MM.1S (cell line): ENCODE data around the gene LAMC1.

ENCODE experiments used
- DNase-seq: peaks from one replicate; pipeline ENCODE4 v3.0.0-alpha.2; 2015
- H2AFZ ChIP-seq: fragments of 300-600 bp; sonication (generic); 2 replicates; pipeline ENCODE4 v1.6.0; 2016; ENCODE audit warnings: antibody characterized with exemption, low read length
- H3F3A ChIP-seq: fragments of 300-600 bp; sonication (generic); 2 replicates; pipeline ENCODE4 v1.6.1; 2016; ENCODE audit warnings: mild to moderate bottlenecking, antibody characterized with exemption, low read length, moderate library complexity, mixed read lengths; ENCODE audit not compliant: insufficient read depth
- H3K27ac ChIP-seq: fragments of 300-600 bp; sonication (generic); 2 replicates; pipeline ENCODE4 v1.5.1; 2016; ENCODE audit warnings: mild to moderate bottlenecking, low read length
- H3K27me3 ChIP-seq: fragments of 300-600 bp; sonication (generic); replicated peaks from 2 replicates; pipeline ENCODE4 v1.6.0; 2016; ENCODE audit warnings: low read length; ENCODE audit not compliant: insufficient read depth
- H3K36me3 ChIP-seq: fragments of 300-600 bp; sonication (generic); replicated peaks from 2 replicates; pipeline ENCODE4 v1.6.1; 2016; ENCODE audit warnings: mild to moderate bottlenecking, low read length, mixed read lengths; ENCODE audit not compliant: insufficient read depth
- H3K4me1 ChIP-seq: fragments of 300-600 bp; sonication (generic); 2 replicates; pipeline ENCODE4 v1.6.1; 2016; ENCODE audit warnings: low read length, mixed read lengths
- H3K4me2 ChIP-seq: fragments of 300-600 bp; sonication (generic); 2 replicates; pipeline ENCODE4 v1.6.0; 2016; ENCODE audit warnings: low read depth, low read length
- H3K4me3 ChIP-seq: fragments of 300-600 bp; sonication (generic); 2 replicates; pipeline ENCODE4 v1.5.1; 2016; ENCODE audit warnings: low read length, mixed read lengths
- H3K79me2 ChIP-seq: fragments of 300-600 bp; sonication (generic); 2 replicates; pipeline ENCODE4 v1.6.1; 2016; ENCODE audit warnings: mixed run types, low read length, mixed read lengths
- H3K9ac ChIP-seq: fragments of 300-600 bp; sonication (generic); 2 replicates; pipeline ENCODE4 v1.6.1; 2016; ENCODE audit warnings: low read length, mixed read lengths
- H3K9me2 ChIP-seq: fragments of 300-600 bp; sonication (generic); replicated peaks from 2 replicates; pipeline ENCODE4 v1.6.1; 2016; ENCODE audit warnings: mild to moderate bottlenecking, low read length, mixed read lengths; ENCODE audit not compliant: insufficient read depth
- H3K9me3 ChIP-seq: fragments of 300-600 bp; sonication (generic); replicated peaks from 2 replicates; pipeline ENCODE4 v1.6.1; 2016; ENCODE audit warnings: mild to moderate bottlenecking, low read length, mixed read lengths; ENCODE audit not compliant: insufficient read depth
- H4K20me1 ChIP-seq: fragments of 300-600 bp; sonication (generic); 2 replicates; pipeline ENCODE4 v1.6.1; 2016; ENCODE audit warnings: mild to moderate bottlenecking, low read length, moderate library complexity, mixed read lengths; ENCODE audit not compliant: insufficient read depth
- EZH2 ChIP-seq: fragments of 300-600 bp; sonication (generic); optimal IDR thresholded peaks from 2 replicates; pipeline ENCODE3; 2017; ENCODE audit warnings: low read depth, mild to moderate bottlenecking, antibody characterized with exemption, low read length, mixed read lengths
- EZH2phosphoT487 ChIP-seq: fragments of 300-600 bp; sonication (generic); IDR thresholded peaks from 2 replicates; pipeline ENCODE4 v1.6.1; 2018; ENCODE audit warnings: antibody characterized with exemption, low read length
- TF ChIP-seq, protein P1 (sequence below): fragments of 300-600 bp; sonication (generic); IDR thresholded peaks from 2 replicates; pipeline ENCODE4 v1.5.1; 2016; ENCODE audit warnings: antibody characterized with exemption, low read length, mixed read lengths

Gene LAMC1

DNA sequence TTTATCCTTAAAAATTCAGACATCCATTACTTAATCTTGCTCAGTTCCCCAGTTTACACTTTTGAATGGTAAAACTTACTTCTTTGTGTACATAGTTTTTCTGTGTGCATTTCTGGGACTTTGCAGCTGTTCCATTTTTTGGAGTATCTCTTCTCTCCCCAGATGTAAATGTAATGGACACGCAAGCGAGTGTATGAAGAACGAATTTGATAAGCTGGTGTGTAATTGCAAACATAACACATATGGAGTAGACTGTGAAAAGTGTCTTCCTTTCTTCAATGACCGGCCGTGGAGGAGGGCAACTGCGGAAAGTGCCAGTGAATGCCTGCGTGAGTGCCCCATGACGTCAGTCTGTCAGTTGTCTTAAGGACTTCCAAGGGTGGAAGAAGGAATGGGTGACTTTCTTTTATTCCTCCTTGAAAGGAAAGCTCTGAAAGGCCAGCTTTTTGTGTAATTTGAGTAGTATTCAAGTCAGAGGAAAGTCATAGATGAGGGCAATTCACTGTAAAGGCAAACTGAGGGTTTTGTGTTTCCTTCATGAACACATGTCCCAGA lies 87.2 kb downstream of the LAMC1 start:
- H3K9ac ChIP-seq = no peak overlapping the region
- no peaks in the 10 kb centered on the region for H3K4me1 ChIP-seq
- no peaks in the 10 kb centered on the region for H3K9me2 ChIP-seq
- no peak overlapping the region for H3K27ac ChIP-seq
- H4K20me1 ChIP-seq = no peaks in the 10 kb centered on the region
- no peak overlapping the region for H3K4me3 ChIP-seq
- H3F3A ChIP-seq = no peaks in the 10 kb centered on the region
- no peak for DNase-seq
- H3K36me3 ChIP-seq = no peaks in the 10 kb centered on the region
- H3K4me2 ChIP-seq = no peak overlapping the region
- H3K27me3 ChIP-seq = no peaks in the 10 kb centered on the region
- no peaks in the 10 kb centered on the region for H3K9me3 ChIP-seq
- TF ChIP-seq EZH2 (no peak), EZH2phosphoT487 (no peak)
- TF ChIP-seq, protein P1, sequence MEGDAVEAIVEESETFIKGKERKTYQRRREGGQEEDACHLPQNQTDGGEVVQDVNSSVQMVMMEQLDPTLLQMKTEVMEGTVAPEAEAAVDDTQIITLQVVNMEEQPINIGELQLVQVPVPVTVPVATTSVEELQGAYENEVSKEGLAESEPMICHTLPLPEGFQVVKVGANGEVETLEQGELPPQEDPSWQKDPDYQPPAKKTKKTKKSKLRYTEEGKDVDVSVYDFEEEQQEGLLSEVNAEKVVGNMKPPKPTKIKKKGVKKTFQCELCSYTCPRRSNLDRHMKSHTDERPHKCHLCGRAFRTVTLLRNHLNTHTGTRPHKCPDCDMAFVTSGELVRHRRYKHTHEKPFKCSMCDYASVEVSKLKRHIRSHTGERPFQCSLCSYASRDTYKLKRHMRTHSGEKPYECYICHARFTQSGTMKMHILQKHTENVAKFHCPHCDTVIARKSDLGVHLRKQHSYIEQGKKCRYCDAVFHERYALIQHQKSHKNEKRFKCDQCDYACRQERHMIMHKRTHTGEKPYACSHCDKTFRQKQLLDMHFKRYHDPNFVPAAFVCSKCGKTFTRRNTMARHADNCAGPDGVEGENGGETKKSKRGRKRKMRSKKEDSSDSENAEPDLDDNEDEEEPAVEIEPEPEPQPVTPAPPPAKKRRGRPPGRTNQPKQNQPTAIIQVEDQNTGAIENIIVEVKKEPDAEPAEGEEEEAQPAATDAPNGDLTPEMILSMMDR = no peak
- H3K79me2 ChIP-seq = no peaks in the 10 kb centered on the region
- H2AFZ ChIP-seq = no peak overlapping the region

DNA sequence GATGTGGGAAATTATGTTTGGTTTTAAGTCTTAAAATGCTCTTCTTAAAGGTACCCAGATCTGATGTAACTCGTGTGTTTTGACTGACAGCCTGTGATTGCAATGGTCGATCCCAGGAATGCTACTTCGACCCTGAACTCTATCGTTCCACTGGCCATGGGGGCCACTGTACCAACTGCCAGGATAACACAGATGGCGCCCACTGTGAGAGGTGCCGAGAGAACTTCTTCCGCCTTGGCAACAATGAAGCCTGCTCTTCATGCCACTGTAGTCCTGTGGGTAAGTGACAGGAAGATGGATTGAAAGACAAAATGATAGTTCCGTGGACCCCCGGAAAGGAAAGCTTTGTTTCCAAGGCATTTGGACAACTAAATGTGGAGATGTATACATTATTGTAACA lies 91.2 kb downstream of the LAMC1 start:
- Histone ChIP-seq H3K4me3 (no peak overlapping the region), H4K20me1 (no peaks in the 10 kb centered on the region), H3K4me2 (no peak overlapping the region), H3K27ac (no peak overlapping the region), H3K9ac (no peak overlapping the region), H3K79me2 (no peaks in the 10 kb centered on the region), H2AFZ (no peak overlapping the region), H3K4me1 (no peaks in the 10 kb centered on the region), H3K9me2 (no peaks in the 10 kb centered on the region), H3K9me3 (no peaks in the 10 kb centered on the region), H3F3A (no peaks in the 10 kb centered on the region), H3K27me3 (no peaks in the 10 kb centered on the region), H3K36me3 (no peaks in the 10 kb centered on the region)
- DNase-seq = no peak
- TF ChIP-seq EZH2 (no peak), EZH2phosphoT487 (no peak)
- TF ChIP-seq, protein P1 = no peak

DNA sequence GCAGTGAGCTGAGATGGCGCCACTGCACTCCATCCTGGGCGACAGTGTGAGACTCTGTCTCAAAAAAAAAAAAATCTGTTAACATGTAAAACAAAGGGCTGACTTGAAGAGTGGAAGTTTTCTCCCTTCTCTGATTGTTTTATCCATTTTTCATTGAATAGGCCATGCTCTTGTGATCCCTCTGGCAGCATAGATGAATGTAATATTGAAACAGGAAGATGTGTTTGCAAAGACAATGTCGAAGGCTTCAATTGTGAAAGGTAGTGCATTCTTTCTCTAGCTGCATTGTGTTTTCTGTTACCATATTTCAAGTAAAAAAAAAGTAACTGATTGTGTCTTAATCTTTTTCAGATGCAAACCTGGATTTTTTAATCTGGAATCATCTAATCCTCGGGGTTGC lies 93.2 kb downstream of the LAMC1 start:
- H3K27me3 ChIP-seq = no peaks in the 10 kb centered on the region
- H3K79me2 ChIP-seq = no peaks in the 10 kb centered on the region
- no peaks in the 10 kb centered on the region for H3K9me2 ChIP-seq
- no peak overlapping the region for H3K27ac ChIP-seq
- TF ChIP-seq EZH2 = no peak
- TF ChIP-seq EZH2phosphoT487 = no peak
- no peaks in the 10 kb centered on the region for H3K36me3 ChIP-seq
- H3F3A ChIP-seq = no peaks in the 10 kb centered on the region
- H3K4me1 ChIP-seq = no peaks in the 10 kb centered on the region
- DNase-seq = no peak
- no peak overlapping the region for H3K9ac ChIP-seq
- no peak overlapping the region for H3K4me2 ChIP-seq
- no peaks in the 10 kb centered on the region for H4K20me1 ChIP-seq
- H2AFZ ChIP-seq = no peak overlapping the region
- no peak overlapping the region for H3K4me3 ChIP-seq
- H3K9me3 ChIP-seq = no peaks in the 10 kb centered on the region

DNA sequence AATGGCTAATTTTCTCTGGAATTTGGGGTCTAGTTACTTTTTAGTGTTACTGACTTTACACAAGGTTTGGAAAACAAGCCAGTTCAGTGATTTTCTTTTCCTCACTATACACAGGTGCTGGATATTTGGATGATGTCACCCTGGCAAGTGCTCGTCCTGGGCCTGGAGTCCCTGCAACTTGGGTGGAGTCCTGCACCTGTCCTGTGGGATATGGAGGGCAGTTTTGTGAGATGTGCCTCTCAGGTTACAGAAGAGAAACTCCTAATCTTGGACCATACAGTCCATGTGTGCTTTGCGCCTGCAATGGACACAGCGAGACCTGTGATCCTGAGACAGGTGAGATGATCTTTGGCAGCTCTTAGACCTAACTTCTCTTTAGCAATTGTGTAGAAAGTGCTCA lies 98.4 kb downstream of the LAMC1 start:
- no peaks in the 10 kb centered on the region for H4K20me1 ChIP-seq
- H2AFZ ChIP-seq = no peak overlapping the region
- H3K9ac ChIP-seq = no peak overlapping the region
- H3K27me3 ChIP-seq = no peaks in the 10 kb centered on the region
- H3K4me2 ChIP-seq = no peak overlapping the region
- H3F3A ChIP-seq = no peaks in the 10 kb centered on the region
- no peaks in the 10 kb centered on the region for H3K9me2 ChIP-seq
- no peaks in the 10 kb centered on the region for H3K36me3 ChIP-seq
- no peaks in the 10 kb centered on the region for H3K79me2 ChIP-seq
- peaks cover 8% of the 10 kb centered on the region; the same call in 1 of the 2 replicates for H3K4me1 ChIP-seq
- no peaks in the 10 kb centered on the region for H3K9me3 ChIP-seq
- H3K27ac ChIP-seq = no peak overlapping the region
- H3K4me3 ChIP-seq = no peak overlapping the region
- DNase-seq = no peak
- no peak for TF ChIP-seq EZH2phosphoT487
- TF ChIP-seq, protein P1 = no peak
- no peak for TF ChIP-seq EZH2
